ENCODE measurements around the gene SNRK. TPM values are rescaled to one million over a fixed set of nuclear protein-coding genes. Genes with fewer than 3 reads are reported as not detected.
"Not testable (repeated sequence)": the region's sequence is repeated elsewhere in the genome, so short reads cannot be mapped to it uniquely, and the experiment has no call there.

The SNRK gene
- total RNA-seq, 1 donor from 2014 or later, result 30.3 TPM

GRCh38 chr3:43348350-43348749, 62.0 kb downstream of the SNRK start:
- peak overlapping the region; percentile 71 for H3K27ac Mint-ChIP-seq
- DNase-seq, result no peak
- H3K4me3 Mint-ChIP-seq, result no peak overlapping the region
- intact Hi-C loops (cut with micrococcal nuclease), result no loop called here
- peaks cover 19% of the 10 kb centered on the region for H3K9me3 Mint-ChIP-seq
- H3K36me3 Mint-ChIP-seq (ENCODE audit: low read depth), result peaks cover 86% of the 10 kb centered on the region
- H3K27me3 Mint-ChIP-seq, result no peaks in the 10 kb centered on the region
- H3K4me1 Mint-ChIP-seq, result peaks cover 48% of the 10 kb centered on the region

- Mint-ChIP-seq H3K27ac (peak overlapping the region; percentile 53), H3K4me1 (peaks cover 43% of the 10 kb centered on the region), H3K4me3 (peak overlapping the region; percentile 36), H3K27me3 (no peaks in the 10 kb centered on the region), H3K9me3 (peaks cover 22% of the 10 kb centered on the region), H3K36me3 (ENCODE audit: low read depth) (peaks cover 85% of the 10 kb centered on the region)
- no peak for DNase-seq
- intact Hi-C loops (cut with micrococcal nuclease), result no loop called here
Measured at GRCh38 chr3:43348852-43349574, 62.7 kb downstream of the SNRK start.

GRCh38 chr3:43349716-43350115, 63.4 kb downstream of the SNRK start:
- intact Hi-C loops (cut with micrococcal nuclease), result no loop called here

GRCh38 chr3:43353393-43353792, 67.1 kb downstream of the SNRK start:
- intact Hi-C loops (cut with micrococcal nuclease), result no loop called here
- H3K27ac Mint-ChIP-seq, result no peak overlapping the region
- no peak overlapping the region for H3K4me3 Mint-ChIP-seq
- peaks cover 74% of the 10 kb centered on the region for H3K36me3 Mint-ChIP-seq (ENCODE audit: low read depth)
- no peak for DNase-seq
- H3K9me3 Mint-ChIP-seq, result peaks cover 41% of the 10 kb centered on the region
- H3K27me3 Mint-ChIP-seq, result no peaks in the 10 kb centered on the region
- H3K4me1 Mint-ChIP-seq, result peaks cover 7% of the 10 kb centered on the region

More at GRCh38 chr3:43349716-43350115, 63.4 kb downstream of the SNRK start:
- Mint-ChIP-seq H3K36me3 (ENCODE audit: low read depth) (peaks cover 86% of the 10 kb centered on the region), H3K9me3 (peaks cover 29% of the 10 kb centered on the region), H3K4me1 (peaks cover 37% of the 10 kb centered on the region), H3K4me3 (no peak overlapping the region), H3K27me3 (no peaks in the 10 kb centered on the region), H3K27ac (no peak overlapping the region)
- no peak for DNase-seq

GRCh38 chr3:43353923-43354670, 67.8 kb downstream of the SNRK start:
- Mint-ChIP-seq H3K27ac (no peak overlapping the region), H3K4me3 (no peak overlapping the region), H3K36me3 (ENCODE audit: low read depth) (peaks cover 67% of the 10 kb centered on the region), H3K9me3 (peaks cover 43% of the 10 kb centered on the region), H3K27me3 (no peaks in the 10 kb centered on the region), H3K4me1 (peaks cover under 1% of the 10 kb centered on the region)
- intact Hi-C loops (cut with micrococcal nuclease), result no loop called here
- no peak for DNase-seq

- DNase-seq; H3K4me1 Mint-ChIP-seq; H3K4me3 Mint-ChIP-seq; H3K27ac Mint-ChIP-seq; intact Hi-C loops (cut with micrococcal nuclease); H3K27me3 Mint-ChIP-seq: not testable (repeated sequence)
- H3K36me3 Mint-ChIP-seq (ENCODE audit: low read depth), result peaks cover 50% of the 10 kb centered on the region
- peaks cover 43% of the 10 kb centered on the region for H3K9me3 Mint-ChIP-seq
Measured at GRCh38 chr3:43356033-43356432, 69.7 kb downstream of the SNRK start.

GRCh38 chr3:43361077-43361476, 74.7 kb downstream of the SNRK start:
- peaks cover 4% of the 10 kb centered on the region for H3K36me3 Mint-ChIP-seq (ENCODE audit: low read depth)
- H3K4me3 Mint-ChIP-seq, result no peak overlapping the region

GRCh38 chr3:43362183-43362582, 75.8 kb downstream of the SNRK start:
- peaks cover 3% of the 10 kb centered on the region for H3K36me3 Mint-ChIP-seq (ENCODE audit: low read depth)
- no peaks in the 10 kb centered on the region for H3K4me1 Mint-ChIP-seq
- DNase-seq, result no peak
- intact Hi-C loops (cut with micrococcal nuclease), result no loop called here
- no peak overlapping the region for H3K27ac Mint-ChIP-seq
- H3K4me3 Mint-ChIP-seq, result no peak overlapping the region
- no peaks in the 10 kb centered on the region for H3K27me3 Mint-ChIP-seq
- H3K9me3 Mint-ChIP-seq, result peaks cover 10% of the 10 kb centered on the region

More at GRCh38 chr3:43361077-43361476, 74.7 kb downstream of the SNRK start:
- no peaks in the 10 kb centered on the region for H3K27me3 Mint-ChIP-seq
- no peak for DNase-seq
- intact Hi-C loops (cut with micrococcal nuclease), result no loop called here
- H3K9me3 Mint-ChIP-seq, result peaks cover 12% of the 10 kb centered on the region
- no peaks in the 10 kb centered on the region for H3K4me1 Mint-ChIP-seq
- no peak overlapping the region for H3K27ac Mint-ChIP-seq

- H3K4me3 Mint-ChIP-seq, result no peak overlapping the region
- H3K27ac Mint-ChIP-seq, result no peak overlapping the region
- intact Hi-C loops (cut with micrococcal nuclease), result no loop called here
- H3K9me3 Mint-ChIP-seq, result peaks cover 3% of the 10 kb centered on the region
- no peaks in the 10 kb centered on the region for H3K4me1 Mint-ChIP-seq
- H3K36me3 Mint-ChIP-seq (ENCODE audit: low read depth), result no peaks in the 10 kb centered on the region
- H3K27me3 Mint-ChIP-seq, result no peaks in the 10 kb centered on the region
- DNase-seq, result no peak
Measured at GRCh38 chr3:43362961-43363360, 76.6 kb downstream of the SNRK start.

GRCh38 chr3:43363621-43364266, 77.4 kb downstream of the SNRK start:
- intact Hi-C loops (cut with micrococcal nuclease), result no loop called here
- H3K4me1 Mint-ChIP-seq, result no peaks in the 10 kb centered on the region
- no peaks in the 10 kb centered on the region for H3K36me3 Mint-ChIP-seq (ENCODE audit: low read depth)
- no peak overlapping the region for H3K4me3 Mint-ChIP-seq
- no peak overlapping the region for H3K27ac Mint-ChIP-seq
- H3K9me3 Mint-ChIP-seq, result no peaks in the 10 kb centered on the region
- H3K27me3 Mint-ChIP-seq, result no peaks in the 10 kb centered on the region
- no peak for DNase-seq

GRCh38 chr3:43364494-43364893, 78.2 kb downstream of the SNRK start:
- intact Hi-C loops (cut with micrococcal nuclease), result no loop called here
- H3K27me3 Mint-ChIP-seq, result no peaks in the 10 kb centered on the region
- H3K27ac Mint-ChIP-seq, result no peak overlapping the region
- no peak overlapping the region for H3K4me3 Mint-ChIP-seq
- no peaks in the 10 kb centered on the region for H3K9me3 Mint-ChIP-seq
- no peaks in the 10 kb centered on the region for H3K36me3 Mint-ChIP-seq (ENCODE audit: low read depth)
- H3K4me1 Mint-ChIP-seq, result no peaks in the 10 kb centered on the region
- DNase-seq, result no peak

- intact Hi-C loops (cut with micrococcal nuclease), result no loop called here
- H3K9me3 Mint-ChIP-seq, result no peaks in the 10 kb centered on the region
- no peaks in the 10 kb centered on the region for H3K36me3 Mint-ChIP-seq (ENCODE audit: low read depth)
- no peaks in the 10 kb centered on the region for H3K27me3 Mint-ChIP-seq
- H3K4me1 Mint-ChIP-seq, result no peaks in the 10 kb centered on the region
- DNase-seq, result no peak
- no peak overlapping the region for H3K27ac Mint-ChIP-seq
- no peak overlapping the region for H3K4me3 Mint-ChIP-seq
Measured at GRCh38 chr3:43364926-43365325, 78.6 kb downstream of the SNRK start.

GRCh38 chr3:43365601-43366305, 79.4 kb downstream of the SNRK start:
- no peaks in the 10 kb centered on the region for H3K9me3 Mint-ChIP-seq
- no peak overlapping the region for H3K27ac Mint-ChIP-seq
- no peak for DNase-seq
- no peaks in the 10 kb centered on the region for H3K4me1 Mint-ChIP-seq
- intact Hi-C loops (cut with micrococcal nuclease), result no loop called here
- no peaks in the 10 kb centered on the region for H3K27me3 Mint-ChIP-seq
- H3K36me3 Mint-ChIP-seq (ENCODE audit: low read depth), result no peaks in the 10 kb centered on the region
- no peak overlapping the region for H3K4me3 Mint-ChIP-seq
